ENCODE measurements around the gene TMEM86B.

The TMEM86B gene, protein sequence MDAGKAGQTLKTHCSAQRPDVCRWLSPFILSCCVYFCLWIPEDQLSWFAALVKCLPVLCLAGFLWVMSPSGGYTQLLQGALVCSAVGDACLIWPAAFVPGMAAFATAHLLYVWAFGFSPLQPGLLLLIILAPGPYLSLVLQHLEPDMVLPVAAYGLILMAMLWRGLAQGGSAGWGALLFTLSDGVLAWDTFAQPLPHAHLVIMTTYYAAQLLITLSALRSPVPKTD

GRCh38 chr19:55228403-55229031, at the start of gene TMEM86B:
TMEM86B (minus strand) TSS chr19:55228763; CDS start chr19:55228741, 22 bp downstream.
- DNase-seq, result no peak

DNA sequence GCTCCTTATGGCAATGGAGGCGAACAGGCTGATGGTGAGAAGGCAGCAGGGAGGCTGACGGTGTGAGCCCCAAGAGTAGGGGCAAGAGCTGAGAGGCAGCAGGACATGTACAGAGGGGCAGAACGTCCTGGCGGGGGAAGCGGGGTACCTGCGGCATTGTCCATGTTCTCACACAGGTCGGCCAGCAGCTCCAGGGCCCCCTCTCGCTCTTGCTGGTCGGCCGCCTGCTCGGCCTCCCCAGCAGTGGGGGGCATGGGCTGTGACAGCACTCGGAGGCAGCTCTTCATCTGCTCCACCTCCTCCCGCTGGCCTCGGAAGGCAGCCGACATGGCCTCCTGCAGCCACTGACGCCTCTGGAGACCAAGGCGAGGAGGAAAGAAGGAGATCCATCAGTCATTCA, 48.9 kb upstream of the TMEM86B start:
- no peak for DNase-seq

DNA sequence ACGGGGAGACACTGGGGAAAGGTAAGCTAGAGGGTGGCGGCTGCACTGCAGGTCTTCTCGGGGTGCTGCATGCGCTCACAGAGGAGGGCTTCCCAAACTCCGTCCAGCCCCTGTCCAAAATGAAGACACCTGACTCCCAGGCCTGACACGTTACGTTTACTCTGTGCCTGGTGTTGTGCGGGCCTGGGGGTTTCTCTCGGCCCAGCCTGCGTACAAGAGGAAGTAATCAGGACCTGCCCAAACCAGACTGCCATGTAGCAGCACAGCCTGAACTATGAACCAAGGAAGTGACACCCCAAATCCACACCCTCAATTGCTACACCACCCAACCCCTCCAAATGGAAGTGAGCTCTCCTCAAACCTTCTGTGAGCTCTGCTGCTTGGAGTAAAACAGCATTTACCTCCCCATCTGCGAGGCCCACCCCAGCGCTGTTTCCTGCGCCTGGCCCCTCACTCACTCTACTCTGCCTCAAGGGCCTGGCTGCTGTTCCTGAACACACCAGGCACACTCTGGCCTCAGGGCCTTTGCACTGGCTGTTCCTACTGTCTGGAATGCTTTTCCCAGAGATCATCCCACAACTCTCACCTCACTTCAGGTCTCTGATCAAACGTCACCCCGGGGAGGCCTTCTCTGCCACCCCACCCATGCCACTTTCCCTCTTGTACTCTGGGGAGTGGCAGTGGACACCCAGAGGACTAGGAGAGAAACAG, 48.3 kb upstream of the TMEM86B start:
- peak in 1 of 2 donors; percentile 39 for DNase-seq

DNA sequence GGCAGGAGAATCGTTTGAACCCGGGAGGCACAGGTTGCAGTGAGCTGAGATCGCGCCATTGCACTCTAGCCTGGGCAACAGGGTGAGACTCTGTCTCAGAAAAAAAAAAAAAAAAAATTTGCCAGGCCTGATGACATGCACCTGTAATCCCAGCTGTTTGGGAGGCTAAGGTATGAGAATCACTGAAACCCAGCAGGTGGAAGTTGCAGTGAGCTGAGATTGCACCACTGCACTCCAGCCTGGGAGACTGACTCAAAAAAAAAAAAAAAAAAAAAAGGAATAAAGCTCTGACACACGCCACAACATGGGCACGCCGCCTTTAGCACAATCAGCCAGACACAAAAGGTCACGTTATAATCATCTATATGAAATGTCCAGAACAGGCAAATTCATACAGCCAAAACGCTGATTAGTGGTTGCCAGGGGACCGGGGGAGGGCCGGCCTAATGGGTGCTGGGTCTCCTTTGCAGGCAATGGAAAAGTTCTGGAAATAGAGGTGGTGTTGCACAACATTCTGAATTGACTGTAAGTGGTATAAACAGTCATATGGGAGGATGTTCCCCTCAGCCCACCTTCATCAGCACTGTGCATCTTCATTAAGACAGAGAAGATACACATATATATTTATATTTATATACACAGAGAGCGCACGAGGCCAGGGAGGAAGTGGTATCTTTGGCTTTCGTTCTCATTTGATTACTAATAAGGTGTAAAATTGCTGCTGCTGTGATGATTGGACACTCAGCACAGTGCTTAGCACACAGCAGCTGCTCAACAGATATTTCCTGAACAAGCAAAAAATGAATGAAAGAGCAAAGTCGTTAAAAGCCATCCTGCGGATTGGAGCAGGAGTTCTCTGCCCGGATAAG, 47.5 kb upstream of the TMEM86B start:
- peak in 1 of 2 donors; percentile 59 for DNase-seq

DNA sequence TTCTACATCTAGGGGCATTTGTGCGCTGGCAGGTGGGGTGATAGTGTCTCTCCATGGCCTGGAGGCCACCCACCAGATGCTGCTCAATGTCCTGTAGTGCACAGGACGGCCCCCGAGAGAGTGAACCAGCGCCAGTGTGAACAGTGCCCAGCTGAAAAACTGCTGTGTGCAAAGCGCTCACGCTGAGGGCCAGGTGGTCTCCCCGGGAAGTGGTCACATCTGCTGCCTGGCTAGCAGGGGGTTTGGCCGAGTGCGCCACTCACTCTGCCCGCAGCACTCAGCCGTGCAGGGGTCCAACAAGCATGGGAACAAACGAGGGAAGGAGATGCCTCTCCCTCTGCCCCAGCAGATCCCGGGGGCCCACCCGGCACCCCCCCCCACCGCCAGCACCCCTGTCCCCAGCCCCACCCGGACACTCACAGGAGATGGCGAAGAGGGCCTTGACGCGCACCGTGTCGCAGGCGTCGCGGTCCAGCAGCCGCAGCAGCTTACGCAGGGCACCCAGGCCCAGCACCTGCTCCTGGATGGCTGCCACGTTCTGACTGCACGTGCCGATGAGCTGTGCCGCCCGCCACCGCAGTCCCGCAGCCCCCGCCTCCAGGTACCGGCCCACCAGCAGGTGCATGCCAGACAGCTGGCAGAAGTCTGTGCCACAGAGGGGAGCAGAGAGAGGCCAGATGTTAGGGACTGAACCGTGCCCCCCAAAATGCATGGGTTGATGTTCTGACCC, 45.6 kb upstream of the TMEM86B start:
- no peak for DNase-seq

- no peak for DNase-seq
Measured at GRCh38 chr19:55272142-55272541, 43.6 kb upstream of the TMEM86B start.

GRCh38 chr19:55270172-55270942, 41.8 kb upstream of the TMEM86B start:
- no peak for DNase-seq

- no peak for DNase-seq
Measured at GRCh38 chr19:55269299-55269698, 40.7 kb upstream of the TMEM86B start.

DNA sequence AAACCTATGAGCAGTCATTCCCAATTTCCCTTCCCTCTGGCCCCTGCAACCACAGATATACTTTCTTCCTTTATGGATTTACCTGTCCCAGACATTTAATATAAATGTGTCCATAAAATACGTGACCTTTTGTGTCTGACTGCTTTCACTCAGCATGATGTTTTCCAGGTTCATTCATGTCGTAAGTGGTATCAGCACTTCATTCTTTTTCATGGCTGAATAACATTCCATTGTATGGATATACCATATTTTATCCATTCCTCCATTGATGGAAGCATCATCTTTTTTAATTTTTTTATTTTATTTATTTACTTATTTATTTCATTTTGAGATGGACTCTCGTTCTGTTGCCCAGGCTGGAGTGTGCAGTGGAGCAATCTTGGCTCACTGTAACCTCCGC, 38.3 kb upstream of the TMEM86B start:
- DNase-seq, result no peak

DNA sequence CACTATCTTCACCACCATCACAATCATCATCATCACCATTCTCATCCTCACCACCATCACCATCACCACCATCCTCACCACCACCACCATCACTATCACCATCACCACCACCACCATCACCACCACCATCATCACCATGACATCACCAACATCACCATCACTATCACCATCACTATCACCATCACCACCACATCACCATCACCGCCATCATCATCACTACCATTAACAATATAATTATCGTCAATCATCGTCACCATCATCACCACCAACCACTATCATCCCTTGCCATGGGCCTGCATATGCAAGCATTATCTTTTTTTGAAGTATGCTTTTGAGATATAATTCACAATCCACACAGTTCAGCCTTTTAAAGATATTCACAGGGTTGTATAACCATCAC, 37.8 kb upstream of the TMEM86B start:
- DNase-seq, result no peak

DNA sequence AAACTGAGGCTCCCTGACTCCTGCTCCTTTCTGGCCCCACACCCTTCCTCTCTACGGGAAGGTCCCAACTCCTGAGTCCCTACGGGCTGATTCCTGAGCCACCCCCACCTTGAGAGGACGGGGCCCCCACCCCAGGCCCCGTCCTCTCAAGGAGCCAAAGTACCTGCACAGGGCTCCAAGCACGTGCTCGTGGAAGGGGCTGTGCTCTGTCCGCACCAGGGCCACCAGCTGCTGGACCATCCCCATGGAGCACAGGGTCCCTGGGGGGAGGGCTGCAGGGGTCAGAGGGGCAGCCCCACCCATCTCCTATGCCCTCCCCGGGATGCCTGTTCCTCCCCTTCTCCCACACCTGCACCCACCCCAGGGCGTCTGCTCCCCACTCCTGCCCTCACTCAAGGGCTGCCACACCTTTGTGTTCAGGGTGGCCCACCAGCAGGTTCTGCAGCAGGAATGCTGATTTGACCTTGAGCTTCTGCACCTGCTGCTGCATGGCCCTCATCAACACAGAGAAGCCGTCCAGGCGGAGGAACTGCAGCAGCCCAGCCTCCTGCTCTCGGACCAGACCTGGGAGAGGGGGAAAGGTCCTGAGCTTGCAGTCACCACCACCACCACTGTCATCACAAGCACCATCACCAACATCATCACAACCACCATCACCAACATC, 37.3 kb upstream of the TMEM86B start:
- no peak for DNase-seq

GRCh38 chr19:55265173-55265572, 36.6 kb upstream of the TMEM86B start:
- DNase-seq, result no peak

DNA sequence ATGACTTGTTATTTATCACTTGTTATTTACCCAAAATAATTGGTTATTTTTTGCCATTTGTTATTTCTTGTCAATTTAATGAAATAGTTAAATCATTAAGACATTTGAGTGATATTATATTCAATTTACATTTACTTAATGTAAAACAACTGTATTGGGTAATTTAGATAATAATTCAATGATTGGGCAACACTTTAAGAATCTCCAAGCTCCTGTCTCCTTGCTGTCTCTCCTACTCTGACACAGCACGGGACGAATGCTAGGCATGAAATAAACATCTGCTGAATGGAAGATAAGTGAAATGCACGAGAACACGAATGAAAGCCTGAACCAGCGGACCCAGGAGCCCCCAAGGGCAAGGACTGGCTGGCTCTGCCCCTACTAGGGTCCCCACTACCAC, 36.0 kb upstream of the TMEM86B start:
- DNase-seq, result no peak

DNA sequence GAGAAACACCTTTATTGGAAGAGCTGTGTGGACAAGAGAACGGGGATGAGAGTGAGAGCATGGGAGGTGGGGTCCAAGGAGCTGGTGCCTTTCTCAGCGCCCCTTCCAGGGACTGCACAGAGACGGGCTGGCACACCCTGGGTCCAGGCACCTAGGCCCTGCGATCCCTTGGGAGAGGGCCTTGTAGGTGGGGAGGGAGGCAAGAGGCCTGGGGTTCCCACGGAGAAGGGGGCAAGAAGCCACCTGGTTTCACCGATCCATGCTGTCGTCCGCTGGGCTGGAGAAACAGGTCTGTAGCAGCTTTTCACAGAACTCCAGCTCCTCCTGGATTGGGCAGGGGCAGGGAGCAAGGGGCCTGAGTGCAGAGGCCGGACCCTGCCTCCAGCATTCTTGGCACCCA, 33.8 kb upstream of the TMEM86B start:
- DNase-seq, result no peak

DNA sequence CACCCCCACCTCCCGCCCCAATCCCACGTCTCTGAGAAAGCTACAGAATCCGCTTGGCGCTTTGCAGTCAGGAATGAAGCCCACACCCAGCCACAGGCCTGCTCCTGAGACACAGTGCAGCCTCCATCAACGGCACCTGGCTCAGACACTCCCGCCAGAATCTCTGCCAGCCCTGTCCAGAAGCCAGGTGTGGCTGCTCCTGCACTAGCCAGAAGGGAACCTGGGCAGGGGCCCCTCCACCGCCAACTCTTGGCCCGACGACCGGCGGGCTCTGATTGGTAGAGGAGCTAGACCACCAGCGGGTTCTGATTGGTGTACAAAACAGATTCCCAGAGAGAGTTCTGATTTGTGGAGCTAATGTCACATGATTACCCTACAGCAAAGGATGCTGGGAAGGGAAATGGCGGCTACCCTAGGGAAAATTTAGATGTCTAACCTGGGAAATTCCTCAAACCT, 33.1 kb upstream of the TMEM86B start:
- no peak for DNase-seq

GRCh38 chr19:55259540-55260210, 31.1 kb upstream of the TMEM86B start:
- DNase-seq, result no peak

- DNase-seq, result peak; percentile 93 to 95
Measured at GRCh38 chr19:55258828-55259539, 30.4 kb upstream of the TMEM86B start, which contains the start of gene PPP6R1. PPP6R1 (minus strand) TSS chr19:55259017; CDS start chr19:55247103, 11,914 bp downstream.

DNA sequence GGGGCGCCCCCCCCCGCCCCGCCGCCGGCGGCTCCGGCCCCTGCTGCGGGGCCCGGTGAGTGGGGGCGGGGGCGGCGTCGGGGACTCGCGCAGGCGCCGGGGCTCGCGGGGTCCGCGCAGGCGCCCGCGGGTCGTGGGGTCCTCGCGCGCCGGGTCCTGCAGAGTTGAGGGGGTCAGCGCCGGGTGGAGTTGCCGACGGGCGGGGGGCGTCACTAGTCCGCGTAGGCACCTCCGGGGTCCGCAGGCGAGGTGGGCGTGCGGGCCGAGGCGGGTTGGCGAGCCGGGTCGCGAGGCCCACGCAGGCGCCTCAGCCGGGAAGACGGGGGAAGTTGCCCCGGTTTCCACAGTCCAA, 29.9 kb upstream of the TMEM86B start:
- DNase-seq, result peak; percentile 37 to 64

Measured in CD4-positive, alpha-beta T cell treated with Interferon alpha-2 for 1 hour (primary cell).